Tibial nerve (tissue), 4 donors: ENCODE data around the gene MUC21. TPM values are rescaled to one million over a fixed set of nuclear protein-coding genes. Genes with fewer than 3 reads are reported as not detected.

Source experiments
- DNase-seq, 2 donors: peaks; one replicate each; pipeline ENCODE4 v3.0.0-alpha.2; 2019; ENCODE audit warnings: low spot score in 2 of 2
- H3K27ac ChIP-seq, 4 donors: fragments of 200-600 bp; sonication (generic) in 3 of 4; one replicate each; pipeline ENCODE4 v1.5.1; 2017 to 2019; ENCODE audit warnings: mild to moderate bottlenecking in 1 of 4
- H3K27me3 ChIP-seq, 2 donors: fragments of 200-600 bp; sonication (generic) in 1 of 2; one replicate each; pipeline versions ENCODE4 v1.5.1 to v1.6.0; 2017 to 2019
- H3K36me3 ChIP-seq, 3 donors: fragments of 200-600 bp; sonication (generic); one replicate each; pipeline ENCODE4 v1.5.1; 2018 to 2019
- H3K4me1 ChIP-seq, 4 donors: fragments of 200-600 bp; sonication (generic) in 3 of 4; one replicate each; pipeline ENCODE4 v1.5.1; 2017 to 2019
- H3K4me3 ChIP-seq, 4 donors: fragments of 200-600 bp; sonication (generic) in 3 of 4; one replicate each; pipeline ENCODE4 v1.5.1; 2017 to 2019; ENCODE audit warnings: mild to moderate bottlenecking in 1 of 4, moderate library complexity in 1 of 4
- H3K9me3 ChIP-seq, 4 donors: fragments of 200-600 bp; sonication (generic) in 3 of 4; one replicate each; pipeline ENCODE4 v1.5.1; 2017 to 2019
- CTCF ChIP-seq, 5 experiments: fragments of 200-600 bp in 3 of 5; fragments of 450-650 bp in 2 of 5; sonication (generic) in 3 of 5; IDR thresholded peaks; one replicate each; pipeline ENCODE4 v1.5.1; 2016 to 2019; ENCODE audit warnings: antibody characterized with exemption in 5 of 5, mild to moderate bottlenecking in 3 of 5, moderate library complexity in 2 of 5
- EP300 ChIP-seq, 2 donors: sonication (generic); formaldehyde crosslinking; IDR thresholded peaks; one replicate each; pipeline ENCODE4 v1.6.1; 2017; ENCODE audit warnings: antibody characterized with exemption in 2 of 2, mild to moderate bottlenecking in 1 of 2
- POLR2A ChIP-seq, 2 donors: fragments of 450-650 bp; IDR thresholded peaks; one replicate each; pipeline ENCODE4 v1.6.1; 2017; ENCODE audit warnings: antibody characterized with exemption in 2 of 2, mild to moderate bottlenecking in 2 of 2, moderate library complexity in 2 of 2
- WGBS, 2 donors: methylation state at CpG; one replicate each; pipeline ENCODE4 v1.1.5; 2018; 5-methylcytosine and 5-hydroxymethylcytosine counted together
- total RNA-seq, 4 donors: library from RNA; depleted of rRNA; stranded (reverse); fragments of >200 nt; gene quantifications; one replicate each; pipeline ENCODE4 v1.1.0, GENCODE V29; 2016

The MUC21 gene
- total RNA-seq, result not detected

- no peaks in the 10 kb centered on the region for H3K27me3 ChIP-seq
- H3K36me3 ChIP-seq, result no peaks in the 10 kb centered on the region
- H3K9me3 ChIP-seq, result no peaks in the 10 kb centered on the region
- H3K4me1 ChIP-seq, result peaks cover 0 to 11% (median 3%) of the 10 kb centered on the region in 4 donors
- DNase-seq, result no peak
- no peak within 1 kb of the TSS for H3K4me3 ChIP-seq
- no peak within 1 kb of the TSS for H3K27ac ChIP-seq
- TF ChIP-seq POLR2A (IDR thresholded peaks at IDR 0.05) (no peak), CTCF (IDR thresholded peaks at IDR 0.05) (no peak), EP300 (IDR thresholded peaks at IDR 0.05) (no peak)
- WGBS, 2 donors, result 89 to 90% methylated on average over 6 of the region's 6 CpGs
These were observed at the start of gene MUC21 for GRCh38 chr6:30983439-30983838. TSS of gene MUC21 (plus strand) at chr6:30983718. CDS start at chr6:30983959, 241 bp downstream.

- 22 to 26% methylated on average over 3 of the region's 3 CpGs for WGBS, 2 donors
- H3K4me1 ChIP-seq, result no peaks in the 10 kb centered on the region
- no peaks in the 10 kb centered on the region for H3K9me3 ChIP-seq
- H3K36me3 ChIP-seq, result no peaks in the 10 kb centered on the region
- H3K4me3 ChIP-seq, result no peak overlapping the region
- no peak for TF ChIP-seq POLR2A (IDR thresholded peaks at IDR 0.05)
- TF ChIP-seq CTCF (IDR thresholded peaks at IDR 0.05), result no peak
- H3K27ac ChIP-seq, result no peak overlapping the region
- no peak for DNase-seq
- H3K27me3 ChIP-seq, result no peaks in the 10 kb centered on the region
These were observed 48.5 kb upstream of the MUC21 start for GRCh38 chr6:30935018-30935417.

GRCh38 chr6:30937265-30937664 is 46.3 kb upstream of the MUC21 start:
- no peaks in the 10 kb centered on the region for H3K9me3 ChIP-seq
- H3K4me1 ChIP-seq, result peaks cover 0 to 2% (median under 1%) of the 10 kb centered on the region in 4 donors
- WGBS, 2 donors, result 72 to 77% methylated on average over 6 of the region's 6 CpGs
- DNase-seq, result no peak
- H3K4me3 ChIP-seq, result no peak overlapping the region
- no peaks in the 10 kb centered on the region for H3K36me3 ChIP-seq
- no peak overlapping the region for H3K27ac ChIP-seq
- H3K27me3 ChIP-seq, result no peaks in the 10 kb centered on the region
- TF ChIP-seq EP300 (IDR thresholded peaks at IDR 0.05), result no peak
- TF ChIP-seq CTCF (IDR thresholded peaks at IDR 0.05), result no peak
- TF ChIP-seq POLR2A (IDR thresholded peaks at IDR 0.05), result no peak

GRCh38 chr6:30938730-30939129 is 44.8 kb upstream of the MUC21 start:
- Histone ChIP-seq H3K4me3 (no peak overlapping the region), H3K27me3 (no peaks in the 10 kb centered on the region), H3K9me3 (no peaks in the 10 kb centered on the region), H3K4me1 (peaks cover 0 to 12% (median 7%) of the 10 kb centered on the region in 4 donors), H3K27ac (no peak overlapping the region), H3K36me3 (no peaks in the 10 kb centered on the region)
- DNase-seq, result no peak
- 61 to 77% methylated on average over 4 of the region's 4 CpGs for WGBS, 2 donors
- TF ChIP-seq EP300 (IDR thresholded peaks at IDR 0.05), result no peak
- TF ChIP-seq POLR2A (IDR thresholded peaks at IDR 0.05), result no peak
- no peak for TF ChIP-seq CTCF (IDR thresholded peaks at IDR 0.05)

- no peaks in the 10 kb centered on the region for H3K36me3 ChIP-seq
- no peak overlapping the region for H3K27ac ChIP-seq
- 46 to 54% methylated on average over 3 of the region's 3 CpGs for WGBS, 2 donors
- H3K27me3 ChIP-seq, result no peaks in the 10 kb centered on the region
- H3K9me3 ChIP-seq, result no peaks in the 10 kb centered on the region
- TF ChIP-seq CTCF (IDR thresholded peaks at IDR 0.05) (no peak), EP300 (IDR thresholded peaks at IDR 0.05) (no peak)
- no peak for DNase-seq
- H3K4me1 ChIP-seq, result peaks cover 0 to 12% (median 7%) of the 10 kb centered on the region in 4 donors
- no peak overlapping the region for H3K4me3 ChIP-seq
These were observed 44.0 kb upstream of the MUC21 start for GRCh38 chr6:30939473-30939872.
